ENCODE results near the gene DTYMK. TPM values are rescaled to one million over a fixed set of nuclear protein-coding genes. Genes with fewer than 3 reads are reported as not detected.

The DTYMK gene
- total and polyA plus RNA-seq, 2 of the 8 experiments (the other 6 are each of a cell fraction or from before 2014, with no cell fraction given): 58.3 to 69.9 TPM

DNA sequence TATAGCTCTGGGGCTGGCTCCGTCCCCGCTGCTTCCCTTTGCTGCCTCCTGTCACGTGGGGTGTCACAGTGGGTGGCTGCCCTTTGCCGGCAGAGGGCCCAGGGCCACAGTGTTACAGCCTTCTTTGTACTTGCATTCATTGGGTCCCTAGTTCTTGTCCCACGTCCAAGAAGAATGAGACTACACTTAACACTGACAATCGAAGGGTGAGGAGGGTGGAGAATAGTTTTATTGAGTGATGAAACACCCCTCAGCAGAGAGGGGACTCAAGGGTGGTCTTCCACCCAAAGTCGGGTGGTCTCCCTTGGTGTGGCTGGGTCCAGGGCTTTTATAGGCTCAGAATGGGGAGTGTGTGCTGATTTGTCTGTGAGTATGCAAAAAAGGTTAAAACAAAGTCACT lies 47.2 kb downstream of the DTYMK start (continued):
- TF ChIP-seq CHD7 (IDR thresholded peaks at IDR 0.05; ENCODE audit: insufficient replicate concordance, low read length) (no peak), NANOG (IDR thresholded peaks at IDR 0.05; ENCODE audit: insufficient read depth, low read depth, low read length, poor library complexity, severe bottlenecking) (no peak), RBBP5 (IDR thresholded peaks at IDR 0.05; ENCODE audit: borderline replicate concordance, low read depth, low read length) (no peak), RFX5 (IDR thresholded peaks at IDR 0.05; ENCODE audit: borderline replicate concordance, low read depth, low read length) (no peak)
